GM04504 (cell line): ENCODE measurements around the gene TMEM256.

Experiments
- DNase-seq: peaks from one replicate; pipeline ENCODE4 v3.0.0-alpha.2; 2012; ENCODE audit warnings: low read depth

The TMEM256 gene

GRCh38 chr17:7429722-7430121, 25.8 kb upstream of the TMEM256 start:
- no peak for DNase-seq

- no peak for DNase-seq
These were observed 24.7 kb upstream of the TMEM256 start, which contains the start of gene SPEM3 for GRCh38 chr17:7428557-7428956. Gene SPEM3 (plus strand): TSS chr17:7428857. CDS start chr17:7428903, 46 bp downstream.

- no peak for DNase-seq
These were observed 23.7 kb upstream of the TMEM256 start for GRCh38 chr17:7427549-7427948.

GRCh38 chr17:7426896-7427489, 23.1 kb upstream of the TMEM256 start:
- no peak for DNase-seq

- DNase-seq = no peak
These were observed 22.4 kb upstream of the TMEM256 start for GRCh38 chr17:7426203-7426863.

GRCh38 chr17:7425756-7426155, 21.9 kb upstream of the TMEM256 start:
- DNase-seq = no peak

GRCh38 chr17:7425316-7425715, 21.4 kb upstream of the TMEM256 start, which contains the start of gene SPEM2:
Gene SPEM2 (plus strand): TSS chr17:7425616. CDS start chr17:7425689, 73 bp downstream.
- DNase-seq = no peak

GRCh38 chr17:7423679-7424078, 19.8 kb upstream of the TMEM256 start:
- DNase-seq = no peak

GRCh38 chr17:7421186-7421585, 17.3 kb upstream of the TMEM256 start:
- DNase-seq = no peak

GRCh38 chr17:7419819-7420610, 16.1 kb upstream of the TMEM256 start, which contains the start of gene SPEM1:
Gene SPEM1 (plus strand): TSS chr17:7420324. CDS start chr17:7420385, 61 bp downstream.
- no peak for DNase-seq

- DNase-seq = no peak
These were observed 14.7 kb upstream of the TMEM256 start for GRCh38 chr17:7418472-7419152.

GRCh38 chr17:7417056-7417655, 13.3 kb upstream of the TMEM256 start:
- DNase-seq = no peak

- DNase-seq = no peak
These were observed 12.4 kb upstream of the TMEM256 start for GRCh38 chr17:7416323-7416722.

GRCh38 chr17:7415784-7416183, 11.9 kb upstream of the TMEM256 start:
- no peak for DNase-seq

- no peak for DNase-seq
These were observed 10.9 kb upstream of the TMEM256 start for GRCh38 chr17:7414837-7415236.

GRCh38 chr17:7413346-7413985, 9.6 kb upstream of the TMEM256 start:
- DNase-seq = no peak

GRCh38 chr17:7411427-7411750, 7.5 kb upstream of the TMEM256 start:
- DNase-seq = no peak

- DNase-seq = no peak
These were observed 6.9 kb upstream of the TMEM256 start for GRCh38 chr17:7410634-7411426.

GRCh38 chr17:7409716-7410115, 5.8 kb upstream of the TMEM256 start:
- DNase-seq = no peak

GRCh38 chr17:7408863-7409262, 5.0 kb upstream of the TMEM256 start:
- no peak for DNase-seq

- no peak for DNase-seq
These were observed 4.4 kb upstream of the TMEM256 start for GRCh38 chr17:7408252-7408727.
